GM21390 (cell line): ENCODE data around the gene EMP3.

Experiments used
- ATAC-seq: cut with Tn5 transposase; IDR thresholded peaks from one replicate; pipeline ENCODE4 v1.9.1; 2021; ENCODE audit not compliant: unreplicated experiment

The EMP3 gene

DNA sequence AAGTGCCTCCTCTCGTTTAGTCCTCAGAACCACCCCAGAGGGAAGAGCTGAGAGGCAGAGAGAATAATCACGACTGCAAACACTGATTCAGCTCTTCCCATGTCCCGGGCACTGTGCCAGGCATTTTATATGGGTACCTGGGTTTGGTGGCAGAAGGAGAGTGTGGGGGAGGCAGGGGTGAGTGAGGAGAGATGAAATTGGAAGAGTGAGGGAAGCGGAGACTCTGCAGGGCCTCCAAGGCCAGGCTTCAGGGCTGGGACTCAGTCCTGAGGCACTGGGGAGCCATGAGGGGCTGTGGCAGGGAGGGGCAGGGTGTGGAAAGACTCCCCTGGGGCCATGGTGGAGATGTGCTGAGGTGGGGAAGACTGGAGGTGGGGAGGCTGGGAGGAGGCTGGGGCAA lies 47.6 kb downstream of the EMP3 start:
- ATAC-seq: no peak

DNA sequence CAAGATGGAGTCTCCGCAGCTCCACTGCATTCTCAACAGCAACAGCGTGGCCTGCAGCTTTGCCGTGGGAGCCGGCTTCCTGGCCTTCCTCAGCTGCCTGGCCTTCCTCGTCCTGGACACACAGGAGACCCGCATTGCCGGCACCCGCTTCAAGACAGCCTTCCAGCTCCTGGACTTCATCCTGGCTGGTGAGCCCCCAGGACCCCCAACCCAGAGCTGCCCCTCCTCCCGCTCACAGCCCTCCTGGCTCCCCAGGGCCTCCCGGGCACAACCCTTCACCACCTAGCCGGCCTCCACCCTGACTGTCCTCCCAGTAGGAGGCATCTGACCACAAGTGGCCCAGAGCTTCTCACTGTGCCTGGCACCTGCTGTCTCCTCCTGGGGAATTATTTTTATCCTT lies 48.2 kb downstream of the EMP3 start:
- ATAC-seq: no peak

DNA sequence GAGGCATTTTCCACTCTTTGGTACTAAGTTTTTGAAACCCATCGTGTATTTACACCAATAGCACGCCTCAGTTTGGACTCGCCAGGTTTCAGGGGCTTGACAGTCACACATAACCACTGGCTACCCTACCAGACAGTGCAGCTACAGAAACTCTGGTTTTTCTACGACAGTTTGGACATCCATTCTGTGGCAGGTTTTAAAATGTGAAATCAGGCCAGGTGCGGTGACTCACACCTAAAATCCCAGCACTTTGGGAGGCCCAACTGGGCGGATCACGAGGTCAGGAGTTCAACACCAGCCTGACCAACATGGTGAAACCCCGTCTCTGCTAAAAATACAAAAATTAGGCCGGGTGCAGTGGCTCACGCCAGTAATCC lies 52.8 kb downstream of the EMP3 start:
- ATAC-seq: no peak

DNA sequence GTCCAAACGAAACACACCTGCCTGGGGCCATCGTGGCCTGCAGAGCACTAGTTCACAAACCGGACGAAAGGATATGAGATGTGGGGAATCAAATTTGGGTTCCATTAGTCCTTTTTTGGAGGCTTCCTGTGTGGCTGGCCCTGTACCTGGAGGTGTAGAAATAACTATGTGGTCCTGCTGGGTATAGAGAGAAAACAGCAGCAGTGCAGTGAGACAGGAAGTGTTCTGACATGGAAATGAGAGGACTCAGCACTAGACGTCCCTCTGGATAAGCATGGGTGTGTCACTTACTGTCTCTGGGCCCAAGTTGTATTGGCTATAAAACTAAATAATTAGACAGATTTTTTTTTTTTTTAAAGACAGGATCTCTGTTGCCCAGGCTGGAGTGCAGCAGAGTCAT lies 53.7 kb downstream of the EMP3 start:
- no peak for ATAC-seq
